GM19452 (cell line): ENCODE measurements around the gene IRF6.

Experiments
- ATAC-seq: cut with Tn5 transposase; IDR thresholded peaks from one replicate; pipeline ENCODE4 v1.9.1; 2021; ENCODE audit not compliant: unreplicated experiment

IRF6 gene

DNA sequence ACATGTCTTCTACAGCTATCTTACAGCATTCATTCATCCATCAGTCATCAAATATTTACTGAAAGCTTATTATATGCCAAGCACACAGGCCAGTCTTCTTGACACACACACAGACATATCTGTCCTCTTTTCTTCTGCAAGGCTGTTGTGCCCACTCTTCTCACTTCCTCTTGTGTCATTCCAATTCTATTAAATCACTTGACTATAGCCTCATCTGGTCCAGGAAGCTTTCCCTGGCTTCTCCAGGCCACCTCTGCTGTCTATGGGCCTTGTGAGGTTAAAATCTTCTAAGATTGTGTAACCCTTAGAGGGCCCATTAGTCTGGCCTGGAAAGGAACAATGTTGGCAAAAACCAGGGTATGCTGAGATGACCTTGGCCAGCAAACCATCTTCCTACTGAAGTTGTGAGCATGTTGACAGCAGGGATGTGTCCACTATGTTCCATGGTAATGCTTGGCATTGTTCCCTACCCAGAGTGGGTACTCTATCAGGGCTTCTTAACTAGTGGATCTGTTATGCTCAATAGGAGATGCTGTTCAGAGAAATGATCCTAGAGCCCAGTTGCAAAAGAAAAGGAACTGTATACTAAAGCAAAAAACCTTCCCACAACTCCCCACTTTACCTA, 44.8 kb downstream of the IRF6 start:
- ATAC-seq = no peak

DNA sequence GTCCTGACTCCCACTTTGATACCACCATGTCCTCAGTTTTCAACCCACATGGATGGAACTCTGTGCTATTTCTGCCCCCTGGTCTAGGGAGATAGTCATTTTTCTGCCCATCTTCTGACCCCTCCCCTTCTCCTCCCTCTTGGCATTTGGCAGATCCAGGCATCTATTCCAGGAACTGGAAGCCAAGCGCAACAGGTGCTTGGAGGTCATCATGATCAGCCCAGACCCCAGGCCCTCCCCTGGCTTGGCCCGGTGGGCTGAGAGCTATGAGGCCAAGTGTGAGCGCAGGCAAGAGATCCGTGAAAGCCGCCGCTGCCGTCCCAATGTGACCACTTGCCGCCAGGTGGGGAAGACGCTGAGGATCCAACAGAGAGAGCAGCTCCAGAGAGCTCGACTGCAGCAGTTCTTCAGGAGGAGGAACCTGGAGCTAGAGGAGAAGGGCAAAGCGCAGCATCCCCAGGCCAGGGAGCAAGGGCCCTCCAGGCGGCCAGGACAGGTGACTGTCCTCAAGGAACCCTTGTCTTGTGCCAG, 46.0 kb downstream of the IRF6 start:
- no peak for ATAC-seq

DNA sequence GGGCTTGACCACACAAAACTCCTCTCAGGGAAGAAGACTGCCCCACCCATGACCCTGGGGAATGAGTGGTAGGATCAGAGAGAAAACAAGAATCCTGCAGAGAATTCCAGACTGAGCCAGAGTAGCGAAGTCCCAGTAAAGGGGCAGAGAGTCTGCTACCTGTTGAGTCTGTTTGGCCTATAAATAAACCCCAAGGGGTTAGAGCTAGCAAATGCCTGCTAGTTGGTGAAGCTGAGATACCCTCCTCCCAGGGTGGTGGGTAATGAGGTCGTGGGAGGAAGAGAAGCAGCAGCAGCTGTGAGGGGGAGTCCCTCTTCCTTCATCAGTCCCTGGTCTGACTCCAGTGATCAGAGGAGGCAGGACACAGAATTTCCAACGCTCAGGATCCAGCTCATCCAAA, 47.5 kb downstream of the IRF6 start:
- no peak for ATAC-seq

DNA sequence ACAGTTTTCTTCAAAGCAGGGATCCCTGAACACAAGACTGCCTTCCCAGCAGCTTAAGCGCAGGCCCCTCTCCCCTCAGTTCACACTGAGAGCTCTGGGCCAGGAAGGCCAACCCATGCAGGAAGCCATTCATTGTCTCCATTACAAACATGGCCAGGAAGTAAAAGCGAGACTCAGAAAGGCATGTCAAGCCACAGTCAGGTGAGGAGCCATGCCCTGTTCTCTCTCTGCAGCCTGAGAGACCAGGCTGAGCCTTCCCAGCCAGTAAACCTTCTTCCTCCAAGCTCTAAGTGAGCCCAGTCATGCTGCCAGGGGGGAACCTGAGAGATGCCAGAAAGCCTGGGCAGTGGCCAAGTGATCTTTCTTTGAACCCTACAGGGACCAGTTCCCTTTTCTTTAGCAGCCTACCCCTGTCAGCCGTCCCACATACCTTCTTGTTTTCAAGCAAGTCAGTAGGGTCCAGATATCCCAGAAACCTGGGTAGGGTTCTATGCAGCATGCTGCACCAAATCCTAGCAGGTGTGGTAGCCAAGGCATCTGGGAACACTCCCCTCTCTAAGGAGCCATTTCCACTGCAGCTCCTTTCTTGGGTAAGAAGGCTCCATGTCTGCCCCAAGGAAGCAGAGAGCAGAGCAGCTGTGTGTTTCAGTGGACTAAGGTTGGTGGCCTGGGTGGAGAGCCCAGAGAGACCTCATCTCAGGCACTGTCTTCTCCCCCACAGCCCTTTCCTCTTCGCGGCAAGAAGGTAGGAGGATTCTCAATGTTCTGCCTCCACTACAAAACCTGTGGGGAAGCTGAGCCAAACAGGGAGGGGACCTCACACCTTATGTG, 49.1 kb downstream of the IRF6 start:
- ATAC-seq = peak; percentile 29

DNA sequence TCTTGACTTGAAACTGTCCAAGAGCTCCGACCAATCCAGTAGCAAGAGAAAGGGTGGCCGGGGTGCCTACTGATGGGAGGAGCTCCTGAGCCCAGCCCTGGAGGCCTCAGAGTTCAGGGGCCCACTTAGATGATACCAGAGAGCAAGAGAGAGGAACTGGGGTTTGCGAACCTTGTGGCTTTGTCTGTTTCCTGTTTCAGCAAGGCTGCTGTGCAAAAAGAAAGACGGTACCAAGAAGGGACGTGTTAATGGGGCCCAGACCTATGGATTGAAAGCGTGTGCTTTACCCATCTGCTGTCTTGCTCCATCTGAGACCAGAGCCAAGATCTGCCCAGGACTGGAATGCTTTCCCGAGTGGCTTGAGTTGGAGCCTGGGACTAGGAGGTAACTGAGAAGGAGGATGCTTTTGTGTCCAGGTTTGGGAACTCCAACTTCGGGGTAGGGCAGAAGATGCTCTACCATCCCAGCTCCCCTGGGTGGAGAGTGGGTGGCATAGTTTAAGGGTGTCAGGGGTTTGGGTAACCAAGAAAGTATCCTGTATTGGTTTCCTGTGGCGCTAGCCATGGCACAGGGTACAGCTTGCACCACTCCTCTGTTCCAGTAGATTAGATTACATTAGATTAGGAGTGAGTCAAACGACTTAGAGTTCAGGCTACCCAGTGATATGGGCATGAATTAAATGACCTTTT, 49.9 kb downstream of the IRF6 start, which contains the start of gene TRAF3IP3:
TRAF3IP3 (plus strand) TSS at position 128 of the 689 bp plus-strand sequence. CDS start 3,987 bp downstream, outside the sequence.
- peak; percentile 66 for ATAC-seq

DNA sequence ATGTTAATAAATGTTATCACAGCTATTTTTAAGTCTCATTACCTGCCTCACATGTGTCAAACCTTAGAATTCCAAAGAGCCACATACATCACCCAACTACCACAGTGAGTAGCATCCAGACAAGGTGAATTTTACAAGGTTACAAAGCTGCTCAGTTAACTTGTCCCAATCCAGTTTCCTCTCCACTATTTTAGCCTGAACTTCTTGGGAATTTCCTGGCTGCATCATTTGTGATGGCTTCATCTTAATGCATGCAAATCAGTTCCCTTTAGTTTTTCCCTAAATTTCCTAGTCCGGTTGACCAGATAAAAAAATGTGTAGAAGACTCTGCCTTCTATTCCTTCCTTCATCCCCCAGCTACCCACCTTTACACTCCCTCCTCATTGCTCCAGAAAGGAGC, 50.7 kb downstream of the IRF6 start:
- no peak for ATAC-seq

DNA sequence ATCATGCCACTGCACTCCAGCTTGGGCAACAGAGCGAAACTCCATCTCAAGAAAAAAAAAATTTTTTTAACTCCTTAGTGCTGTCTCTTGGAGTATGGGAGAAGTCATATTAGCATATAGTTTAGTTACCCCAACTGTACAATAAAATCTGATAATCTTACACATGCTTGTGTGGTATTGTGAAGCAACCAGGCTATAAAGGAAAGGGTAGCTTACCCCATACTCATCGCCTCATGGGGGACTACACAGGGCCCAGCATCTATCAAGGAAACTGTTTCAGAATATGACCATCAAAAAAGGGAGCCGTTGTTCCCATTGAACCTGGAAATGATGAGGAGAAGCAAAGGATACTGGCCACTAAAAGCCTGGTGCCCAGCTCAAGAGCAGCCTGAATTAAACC, 53.1 kb downstream of the IRF6 start:
- no peak for ATAC-seq

DNA sequence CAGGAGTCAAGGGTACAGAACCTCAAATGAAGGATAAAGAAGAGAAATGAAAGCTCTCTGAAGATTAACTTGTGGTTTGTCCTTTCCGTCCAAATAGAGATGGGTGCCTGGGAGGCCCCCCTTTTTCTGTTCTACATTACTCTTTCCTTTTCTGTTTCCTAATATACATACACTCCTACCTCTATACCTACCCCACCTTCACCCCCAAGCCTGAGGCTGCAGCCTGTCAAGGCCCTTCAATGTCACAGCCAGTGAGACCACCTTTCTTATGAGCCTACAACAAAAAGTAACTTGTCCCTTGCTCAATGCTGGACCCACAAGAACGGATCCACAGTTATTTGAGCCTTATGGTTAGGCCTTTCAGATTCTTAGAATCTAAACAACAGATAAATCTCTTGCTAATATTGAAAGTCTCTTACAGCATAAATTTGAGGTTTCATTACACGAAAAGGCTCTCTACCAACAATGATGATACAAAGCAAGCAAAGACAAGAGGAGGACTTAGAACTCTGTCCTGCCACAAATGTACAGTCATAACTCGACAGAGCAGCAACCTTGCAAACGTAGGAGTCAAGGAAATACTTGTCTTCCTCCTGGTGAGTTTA, 54.2 kb downstream of the IRF6 start:
- peak; percentile 46 for ATAC-seq

DNA sequence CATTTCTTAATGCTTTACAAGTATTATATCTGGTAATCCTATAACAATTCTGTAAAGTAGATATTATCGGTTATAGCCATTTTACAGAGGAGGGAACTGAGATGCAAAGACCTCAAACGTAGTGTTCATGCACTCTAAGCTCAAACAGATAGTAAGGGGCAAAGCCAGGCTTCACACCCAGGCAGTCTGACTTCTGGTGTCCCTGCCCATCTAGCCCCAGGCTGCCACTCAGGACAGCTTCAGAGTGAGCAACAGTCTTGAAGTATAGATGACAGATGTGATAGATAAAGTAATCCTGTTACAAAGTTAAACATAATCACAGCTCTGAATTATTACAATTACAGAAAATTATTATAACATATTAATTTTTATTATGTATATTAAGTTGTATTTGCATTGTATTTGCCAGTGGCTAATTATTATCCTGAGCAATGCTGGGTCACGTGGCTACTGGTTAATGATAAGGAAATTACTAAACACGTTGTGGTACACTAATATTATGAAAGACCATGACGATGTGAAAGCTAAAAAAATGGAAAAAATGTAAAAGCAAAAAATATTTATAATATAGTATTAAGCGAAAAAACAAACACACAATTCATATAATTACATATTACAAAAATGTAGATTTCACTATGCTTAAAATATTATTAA, 56.1 kb downstream of the IRF6 start:
- ATAC-seq = no peak

DNA sequence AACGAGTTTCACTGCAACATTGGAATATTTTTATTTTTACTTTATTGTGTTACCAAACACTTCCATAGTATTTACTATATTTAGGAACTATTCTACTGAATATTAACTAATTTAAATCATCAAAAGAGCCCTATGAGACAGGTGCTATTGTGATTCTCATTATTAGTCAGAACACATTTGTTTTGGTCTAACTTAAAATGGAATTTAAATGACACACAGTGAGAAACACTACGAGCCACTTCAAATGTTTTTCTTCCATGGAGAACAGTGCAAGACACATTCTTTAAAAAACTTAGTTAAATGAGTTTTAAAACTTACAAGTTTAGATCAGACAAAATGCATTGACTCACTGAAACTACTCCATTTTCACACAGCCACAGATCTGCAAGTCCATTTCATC, 56.7 kb downstream of the IRF6 start:
- ATAC-seq = no peak

DNA sequence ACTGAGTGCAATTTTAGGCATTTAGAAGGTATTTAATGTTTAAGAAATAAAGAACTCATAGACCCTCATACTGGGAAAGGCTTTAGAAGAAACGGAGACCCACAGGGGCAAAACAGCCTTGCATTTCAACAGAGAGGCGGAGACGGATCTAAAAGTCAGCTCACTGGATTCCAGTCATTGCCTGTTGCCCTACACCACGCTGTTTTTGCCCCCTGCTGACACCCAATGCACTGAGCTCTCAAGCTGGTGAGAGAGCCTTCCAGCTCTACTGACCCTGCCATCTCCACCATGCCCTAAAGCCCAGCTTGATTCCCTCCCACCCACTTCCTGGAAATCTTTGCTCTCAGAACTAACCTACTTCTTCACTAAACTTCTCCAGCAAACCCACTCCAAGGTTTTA, 57.3 kb downstream of the IRF6 start:
- no peak for ATAC-seq

DNA sequence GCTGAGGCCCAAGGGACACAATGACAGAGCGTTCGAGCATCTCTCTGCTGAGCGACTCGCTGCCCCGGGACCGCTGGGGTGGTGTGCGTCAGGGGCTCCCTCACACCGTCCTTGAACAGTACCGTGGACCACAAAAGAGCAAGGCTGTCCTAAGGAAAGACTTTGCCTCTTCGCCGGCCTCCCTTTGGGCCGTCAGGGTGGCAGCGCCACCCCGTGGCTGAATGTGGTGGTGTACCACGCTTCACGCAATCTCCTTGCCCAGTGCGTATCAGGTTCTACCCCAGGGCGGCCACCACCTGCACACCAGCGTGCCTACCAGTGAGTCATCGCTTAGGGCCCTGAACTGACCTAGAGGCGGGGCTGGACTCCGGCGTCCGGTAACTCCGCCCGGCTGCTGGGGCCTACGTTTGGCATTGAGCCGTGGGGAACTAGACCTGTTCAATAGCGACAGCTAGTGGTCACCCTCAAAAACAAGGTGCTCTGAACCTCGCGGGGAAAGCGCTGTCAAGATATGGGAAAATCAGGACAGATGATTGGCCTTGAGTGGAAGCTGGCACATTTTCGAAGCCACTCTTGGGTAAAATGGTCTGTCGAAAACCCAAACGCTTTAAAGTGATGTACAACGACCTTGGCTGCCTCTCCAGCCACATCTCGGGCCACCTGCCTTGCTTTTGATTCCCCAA, 58.2 kb downstream of the IRF6 start:
- ATAC-seq = peak; percentile 73

DNA sequence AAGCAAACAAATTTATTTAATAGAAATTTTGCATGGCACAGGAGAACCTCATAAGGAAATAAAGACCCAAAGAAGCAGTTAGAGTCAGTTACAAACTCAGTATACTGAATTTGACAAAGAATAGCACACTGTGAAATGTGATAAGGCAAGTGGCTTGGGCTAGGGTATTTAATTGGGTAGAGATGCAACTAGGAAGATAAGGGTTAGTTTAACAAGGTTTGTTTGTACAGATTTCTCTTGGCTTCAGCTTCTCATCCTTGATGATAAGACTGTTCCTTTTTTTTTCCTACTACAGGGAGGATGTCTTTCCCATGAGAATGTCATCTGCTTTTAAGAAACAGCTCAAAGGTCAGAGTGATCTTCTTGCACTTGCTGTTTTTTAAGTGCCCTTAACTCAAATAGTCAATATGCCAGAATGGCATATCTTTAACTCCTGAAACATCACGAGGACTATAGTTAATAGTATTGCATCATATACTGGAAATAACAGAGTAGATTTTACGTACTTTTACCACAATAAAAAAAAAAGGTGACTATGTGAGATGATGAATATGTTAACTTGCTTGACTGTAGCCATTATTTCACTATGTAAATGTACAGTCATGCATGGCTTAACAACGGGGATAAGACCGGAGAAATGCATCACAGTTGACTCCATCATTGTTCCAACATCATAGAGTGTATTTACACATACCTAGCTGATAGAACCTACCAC, 59.3 kb downstream of the IRF6 start:
- ATAC-seq = no peak

DNA sequence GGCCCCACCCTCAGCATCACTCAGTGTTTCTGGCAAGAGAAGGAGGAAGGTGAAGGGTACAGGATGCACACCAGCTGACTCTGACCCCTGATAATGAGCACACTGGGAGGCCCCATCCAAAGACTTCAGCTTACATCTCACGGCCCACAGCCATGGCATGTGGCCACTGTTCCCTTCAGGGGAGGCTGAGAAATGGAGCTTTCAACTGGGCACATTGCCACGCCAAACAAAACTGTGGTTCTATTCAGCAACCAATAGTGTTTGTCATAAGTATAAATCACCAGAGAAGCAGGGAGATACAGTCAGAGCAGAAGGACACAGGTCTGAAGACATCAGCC, 62.8 kb downstream of the IRF6 start:
- no peak for ATAC-seq

DNA sequence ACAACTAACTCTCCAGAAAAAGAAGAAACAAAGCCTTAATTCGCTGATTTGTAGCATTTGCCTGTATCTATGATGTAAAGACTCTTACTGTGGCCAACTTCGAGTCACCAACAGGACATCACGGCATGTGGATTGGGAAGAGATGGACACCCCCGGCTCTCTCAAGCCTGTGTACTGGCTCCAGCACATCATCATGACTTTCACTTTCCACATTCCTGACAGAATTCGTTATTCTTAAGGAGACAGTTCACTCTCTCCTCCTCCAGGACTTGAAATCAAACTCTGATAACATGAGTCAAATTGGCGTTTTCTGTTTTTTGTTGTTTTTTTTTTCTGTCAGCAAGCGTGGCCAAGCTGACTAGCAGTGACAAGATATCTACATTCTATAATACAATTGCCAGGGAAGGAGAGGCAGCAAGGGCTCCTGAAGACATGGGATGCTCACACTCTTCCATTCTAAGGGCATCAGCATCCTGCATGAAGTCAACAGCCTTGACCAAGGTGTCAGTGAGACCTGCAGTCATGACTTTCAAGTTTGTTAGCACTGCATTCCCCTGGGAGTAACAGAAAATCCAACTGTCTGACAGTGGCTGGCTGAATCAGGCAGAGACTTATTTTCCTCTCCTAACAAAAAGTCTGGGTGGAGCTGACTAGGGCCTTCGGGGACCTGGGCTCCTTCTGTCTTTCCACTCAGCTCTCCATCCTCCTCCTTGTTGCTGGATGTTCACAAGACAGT, 63.4 kb downstream of the IRF6 start:
- no peak for ATAC-seq

DNA sequence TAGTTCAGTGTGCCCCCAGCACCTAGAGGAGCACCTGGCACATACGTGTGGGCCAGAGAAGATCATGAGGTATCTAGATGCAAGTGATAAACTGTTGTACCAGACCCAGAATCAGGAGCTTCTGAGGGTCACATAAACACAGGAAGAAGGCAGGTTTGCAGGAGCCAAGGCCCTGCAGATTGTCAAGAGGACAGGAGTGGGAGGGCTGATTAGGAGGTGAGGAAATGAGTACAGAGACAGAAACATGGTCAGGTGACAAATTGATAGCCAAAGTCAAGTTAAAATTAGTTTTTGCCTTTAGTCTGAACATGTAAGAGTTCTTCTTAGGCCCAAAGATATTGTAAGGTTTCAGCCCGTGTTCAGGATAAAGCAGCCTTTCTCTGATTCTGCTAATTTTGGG, 64.1 kb downstream of the IRF6 start:
- no peak for ATAC-seq

DNA sequence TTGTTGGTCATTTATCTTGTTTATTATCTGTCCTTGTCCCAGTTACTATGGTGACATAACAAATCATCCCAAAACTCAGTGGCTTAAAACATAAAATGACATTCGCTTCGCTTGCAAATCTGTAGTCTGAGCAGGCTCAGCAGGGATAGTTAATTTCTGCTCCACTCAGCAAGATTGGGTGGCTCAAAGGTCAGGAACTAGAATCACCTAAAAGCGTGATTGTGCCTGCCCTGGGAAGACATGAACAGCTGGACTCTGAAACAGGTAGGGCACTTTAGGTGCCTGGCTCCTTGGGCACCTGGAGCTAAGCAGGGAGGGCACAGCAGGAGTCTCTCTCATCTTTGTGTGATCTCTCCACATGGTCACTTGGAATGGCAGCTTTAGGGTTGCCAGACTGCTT, 64.7 kb downstream of the IRF6 start:
- no peak for ATAC-seq

DNA sequence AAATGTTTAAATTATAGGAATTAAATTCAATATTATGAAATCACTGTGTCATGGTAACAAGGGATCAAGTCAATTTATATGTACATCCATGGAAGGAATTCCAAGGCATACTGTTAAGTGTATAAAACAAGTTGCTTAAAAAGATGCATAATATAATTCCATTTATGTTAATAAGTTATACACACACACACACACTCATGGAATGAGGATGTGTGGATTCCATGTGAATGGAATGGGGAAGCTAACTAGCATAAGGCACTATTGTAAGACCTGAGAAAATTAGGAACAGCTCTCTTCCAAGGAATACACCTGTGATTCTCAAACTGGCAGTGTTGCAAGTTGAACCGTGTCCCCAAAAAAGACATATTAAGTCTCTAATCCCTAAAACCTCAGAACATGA, 67.7 kb downstream of the IRF6 start:
- no peak for ATAC-seq

DNA sequence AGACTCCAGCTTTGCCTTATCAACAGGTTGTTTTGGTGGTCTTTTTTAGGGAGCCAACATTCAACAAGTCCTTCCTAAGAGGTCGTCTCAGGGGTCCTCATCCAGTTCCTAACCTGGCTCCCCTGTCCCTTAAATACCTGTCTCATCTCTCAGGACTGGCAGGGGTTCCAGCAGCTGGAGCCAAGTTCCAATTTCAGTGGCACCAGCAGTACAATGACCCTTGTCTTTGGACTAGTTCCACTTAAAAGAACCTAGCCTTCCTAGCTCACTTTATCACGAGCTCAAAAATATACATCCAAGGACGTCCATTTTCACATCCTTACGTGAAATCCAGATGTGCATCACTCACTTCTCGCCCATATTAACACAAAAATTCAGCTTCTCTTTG, 68.8 kb downstream of the IRF6 start:
- no peak for ATAC-seq
